Panc1 (cell line): ENCODE measurements around the gene FRMPD2. TPM values are rescaled to one million over a fixed set of nuclear protein-coding genes. Genes with fewer than 3 reads are reported as not detected.

Experiments
- ATAC-seq: fragments of 200-7000 bp; cut with Tn5 transposase; 2 replicates; pipeline ENCODE4 v1.9.1; 2020; ENCODE audit warnings: mild to moderate bottlenecking, moderate library complexity
- BruUV-seq: library from RNA; stranded (reverse); fragments of 400-500 nt; replicated peaks from 2 replicates; lab custom pipeline; 2021; lab: Mats Ljungman, UMichigan
- CTCF ChIA-PET: fragments of 300-600 bp; sonication (Branson Sonifier 250); formaldehyde crosslinking; loops from one replicate; lab custom pipeline; 2022; ENCODE audit warnings: antibody characterized with exemption; lab: Charles Lee
- POLR2A ChIA-PET: fragments of 300-600 bp; sonication (Branson Sonifier 250); formaldehyde crosslinking; loops from one replicate; lab custom pipeline; 2022; ENCODE audit warnings: antibody characterized with exemption; lab: Charles Lee
- DNase-seq: peaks from one replicate; pipeline ENCODE4 v3.0.0-alpha.2; 2010; ENCODE audit warnings: low read depth, low spot score
- H3K27ac ChIP-seq: 2 replicates; pipeline ENCODE4 v1.5.1; 2011; ENCODE audit warnings: mild to moderate bottlenecking, low read length, inconsistent platforms
- H3K27me3 ChIP-seq: fragments of 200-500 bp; sonication (Bioruptor generic); 2 replicates; pipeline ENCODE4 v1.6.0; 2014; ENCODE audit warnings: low read length, inconsistent platforms; ENCODE audit not compliant: control insufficient read depth, insufficient read depth
- H3K36me3 ChIP-seq: fragments of 200-500 bp; sonication (Bioruptor generic); 2 replicates; pipeline ENCODE4 v1.5.1; 2014; ENCODE audit warnings: inconsistent platforms, mild to moderate bottlenecking, low read length, moderate library complexity; ENCODE audit not compliant: control insufficient read depth, insufficient read depth
- H3K4me1 ChIP-seq: 2 replicates; pipeline ENCODE4 v1.5.1; 2011; ENCODE audit warnings: inconsistent platforms, mild to moderate bottlenecking, low read length, moderate library complexity; ENCODE audit not compliant: control insufficient read depth, insufficient read depth
- H3K4me3 ChIP-seq, 2 experiments: 2 replicates each; pipeline ENCODE4 v1.5.1; 2011 to 2012; ENCODE audit warnings: low read depth in 2 of 2, low read length in 2 of 2, mild to moderate bottlenecking in 2 of 2, inconsistent platforms in 1 of 2, moderate library complexity in 1 of 2
- H3K9me3 ChIP-seq: fragments of 200-500 bp; sonication (Bioruptor generic); 2 replicates; pipeline ENCODE4 v1.5.1; 2014; ENCODE audit warnings: low read depth, mild to moderate bottlenecking, inconsistent platforms, low read length, moderate library complexity; ENCODE audit not compliant: control insufficient read depth, insufficient read depth
- CTCF ChIP-seq: fragments of 450-650 bp; IDR thresholded peaks from 2 replicates; pipeline ENCODE4 v1.5.1; 2017; ENCODE audit warnings: mild to moderate bottlenecking
- POLR2AphosphoS5 ChIP-seq: IDR thresholded peaks from 2 replicates; pipeline ENCODE4 v1.6.1; 2012; ENCODE audit warnings: mild to moderate bottlenecking, low read depth, low read length, moderate library complexity
- REST ChIP-seq, 2 experiments: IDR thresholded peaks; 2 replicates each; pipeline ENCODE4 v1.6.1; 2011 to 2012; ENCODE audit warnings: low read depth in 2 of 2, control low read depth in 1 of 2, low read length in 1 of 2, mild to moderate bottlenecking in 1 of 2, moderate library complexity in 1 of 2; ENCODE audit not compliant: insufficient read depth in 1 of 2
- SIN3A ChIP-seq: IDR thresholded peaks from 2 replicates; pipeline ENCODE4 v1.6.1; 2012; ENCODE audit warnings: low read depth, mild to moderate bottlenecking, low read length, moderate library complexity, borderline replicate concordance; ENCODE audit not compliant: insufficient read depth
- TCF7L2 ChIP-seq: IDR thresholded peaks from 2 replicates; pipeline ENCODE4 v1.6.1; 2011; ENCODE audit warnings: mild to moderate bottlenecking, low read depth, low read length, inconsistent platforms
- in situ Hi-C: cut with HindIII; loops from 2 replicates; pipeline ENCODE4 v1.10.0; 2016; ENCODE audit warnings: low sequenced_read_pairs, low pct_unique_long_range_greater_than_20kb
- intact Hi-C: fragments of 100-400 bp; cut with micrococcal nuclease; formaldehyde crosslinking; loops from one replicate; pipeline ENCODE4 v1.10.0; 2022; ENCODE audit not compliant: unreplicated experiment
- total RNA-seq: library from RNA; stranded (reverse); gene quantifications from one replicate; pipeline ENCODE4 v1.2.1, GENCODE V29; 2021; ENCODE audit not compliant: unreplicated experiment

Gene FRMPD2
- total RNA-seq, 1 experiment from 2014 or later, result not detected

- ChIA-PET CTCF (no interaction called here), POLR2A (interaction anchor here (0.6 kb wide), 1 partner anchor 120 kb away, joined by 3 read pairs; no protein-coding TSS in a partner anchor)
- DNase-seq (no peak), ATAC-seq (no peak)
- no peaks in the 10 kb centered on the region for H3K36me3 ChIP-seq
- intact Hi-C loops (no loop called here), in situ Hi-C loops (no loop called here)
- H3K9me3 ChIP-seq, result no peaks in the 10 kb centered on the region
- no TSS peak for BruUV-seq
- H3K27ac ChIP-seq, result no peak overlapping the region
- peaks cover 17% of the 10 kb centered on the region; the same call in 1 of the 2 replicates for H3K27me3 ChIP-seq
- H3K4me1 ChIP-seq, result no peaks in the 10 kb centered on the region
- H3K4me3 ChIP-seq, result no peak overlapping the region
- no peak for TF ChIP-seq REST (IDR thresholded peaks at IDR 0.05; ENCODE audit: insufficient read depth in 1 of 2, low read depth in 2 of 2, low read length in 1 of 2)
- no peak for TF ChIP-seq POLR2AphosphoS5
- TF ChIP-seq CTCF, result no peak
- TF ChIP-seq SIN3A, result no peak
- no peak for TF ChIP-seq TCF7L2
Observed at GRCh38 chr10:48231178-48231577, 43.3 kb downstream of the FRMPD2 start.

- TF ChIP-seq TCF7L2 (no peak), CTCF (no peak)
- Histone ChIP-seq H3K36me3 (no peaks in the 10 kb centered on the region), H3K27ac (no peak overlapping the region), H3K4me1 (no peaks in the 10 kb centered on the region), H3K27me3 (peaks cover 20% of the 10 kb centered on the region), H3K9me3 (no peaks in the 10 kb centered on the region), H3K4me3 (no peak overlapping the region)
- ATAC-seq (no peak), DNase-seq (no peak)
- intact Hi-C loops (no loop called here), in situ Hi-C loops (no loop called here)
- ChIA-PET CTCF (no interaction called here), POLR2A (no interaction called here)
- no TSS peak for BruUV-seq
Observed at GRCh38 chr10:48227213-48227612, 47.3 kb downstream of the FRMPD2 start.
